ENCODE data around the gene HMBS.

- TF ChIP-seq CTCF (IDR thresholded peaks at IDR 0.05) (no peak), POLR2A (IDR thresholded peaks at IDR 0.05) (no peak)
Measured at GRCh38 chr11:119116601-119117000, 31.9 kb downstream of the HMBS start.

All from prostate gland (tissue), 2 donors.